Activated CD4-positive, alpha-beta memory T cell treated with anti-CD3 and anti-CD28 coated beads for 36 hours (primary cell): Measurements from ENCODE around the gene TEX35. TPM values are rescaled to one million over a fixed set of nuclear protein-coding genes. Genes with fewer than 3 reads are reported as not detected.

Source experiments
- CTCF ChIA-PET: fragments of 350-600 bp; sonication (Branson Sonifier 250); formaldehyde crosslinking; loops from one replicate; lab custom pipeline; 2021; ENCODE audit warnings: antibody characterized with exemption, inconsistent platforms; lab: Charles Lee
- POLR2A ChIA-PET: fragments of 350-600 bp; sonication (Branson Sonifier 250); formaldehyde crosslinking; loops from one replicate; lab custom pipeline; 2021; ENCODE audit warnings: antibody characterized with exemption; lab: Charles Lee
- DNase-seq: peaks from one replicate; pipeline ENCODE4 v3.0.0-alpha.2; 2020
- H3K27ac Mint-ChIP-seq: one replicate; pipeline ENCODE4 v1.8.0; 2021; ENCODE audit warnings: mixed read lengths
- H3K27me3 Mint-ChIP-seq: one replicate; pipeline ENCODE4 v1.8.0; 2021; ENCODE audit warnings: mixed read lengths
- H3K36me3 Mint-ChIP-seq: one replicate; pipeline ENCODE4 v1.8.0; 2021; ENCODE audit warnings: mixed read lengths
- H3K4me1 Mint-ChIP-seq: one replicate; pipeline ENCODE4 v1.8.0; 2021; ENCODE audit warnings: low read depth, mixed read lengths
- H3K4me3 Mint-ChIP-seq: one replicate; pipeline ENCODE4 v1.8.0; 2021; ENCODE audit warnings: mild to moderate bottlenecking, mixed read lengths
- H3K9me3 Mint-ChIP-seq: one replicate; pipeline ENCODE4 v1.8.0; 2021; ENCODE audit warnings: mixed read lengths
- intact Hi-C: fragments of 100-400 bp; cut with micrococcal nuclease; formaldehyde crosslinking; loops from one replicate; pipeline ENCODE4 v1.15.1; 2023
- total RNA-seq, 2 experiments: library from RNA; stranded (reverse); gene quantifications; one replicate each; pipeline ENCODE4 v1.2.3, GENCODE V29; 2021

TEX35 gene
- total RNA-seq, 2 experiments from 2014 or later, result not detected

DNA sequence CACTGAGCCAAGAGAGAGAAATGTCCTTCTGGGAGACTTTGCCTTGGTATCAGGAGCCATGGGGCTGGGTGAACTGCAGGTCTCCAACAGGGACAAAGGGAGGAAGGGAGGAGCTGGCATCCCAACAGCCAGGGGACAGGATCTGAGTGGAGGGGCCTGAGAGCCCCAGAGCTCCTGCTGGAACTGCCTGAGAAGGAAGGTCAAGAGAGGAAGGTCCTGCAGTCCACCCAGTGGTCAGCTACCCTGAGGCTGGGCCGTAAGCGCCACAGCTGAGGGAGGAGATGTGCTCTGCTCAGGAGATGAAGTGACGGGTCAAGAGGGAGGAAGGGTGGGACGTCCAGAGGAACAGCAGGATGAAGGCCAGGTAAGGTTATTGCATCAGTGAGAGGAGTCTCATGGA lies 8.6 kb upstream of the TEX35 start:
- CTCF ChIA-PET, result interaction anchor here (6.7 kb wide), 1 partner anchor 193 kb away, joined by 48 read pairs; no protein-coding TSS in a partner anchor
- Mint-ChIP-seq H3K4me3 (no peak overlapping the region), H3K4me1 (no peaks in the 10 kb centered on the region), H3K9me3 (no peaks in the 10 kb centered on the region), H3K36me3 (no peaks in the 10 kb centered on the region), H3K27me3 (peaks cover 6% of the 10 kb centered on the region), H3K27ac (no peak overlapping the region)
- intact Hi-C loops, result no loop called here
- no peak for DNase-seq
- POLR2A ChIA-PET, result no interaction called here

- no peaks in the 10 kb centered on the region for H3K4me1 Mint-ChIP-seq
- peaks cover 6% of the 10 kb centered on the region for H3K27me3 Mint-ChIP-seq
- intact Hi-C loops, result no loop called here
- H3K36me3 Mint-ChIP-seq, result no peaks in the 10 kb centered on the region
- no peak for DNase-seq
- ChIA-PET POLR2A (no interaction called here), CTCF (interaction anchor here (1.7 to 6.7 kb wide), 2 partner anchors 26 to 195 kb away, joined by 3 to 48 read pairs; no protein-coding TSS in a partner anchor)
- H3K4me3 Mint-ChIP-seq, result no peak overlapping the region
- H3K9me3 Mint-ChIP-seq, result no peaks in the 10 kb centered on the region
- no peak overlapping the region for H3K27ac Mint-ChIP-seq
These were observed 6.7 kb upstream of the TEX35 start for GRCh38 chr1:178506177-178506576.

DNA sequence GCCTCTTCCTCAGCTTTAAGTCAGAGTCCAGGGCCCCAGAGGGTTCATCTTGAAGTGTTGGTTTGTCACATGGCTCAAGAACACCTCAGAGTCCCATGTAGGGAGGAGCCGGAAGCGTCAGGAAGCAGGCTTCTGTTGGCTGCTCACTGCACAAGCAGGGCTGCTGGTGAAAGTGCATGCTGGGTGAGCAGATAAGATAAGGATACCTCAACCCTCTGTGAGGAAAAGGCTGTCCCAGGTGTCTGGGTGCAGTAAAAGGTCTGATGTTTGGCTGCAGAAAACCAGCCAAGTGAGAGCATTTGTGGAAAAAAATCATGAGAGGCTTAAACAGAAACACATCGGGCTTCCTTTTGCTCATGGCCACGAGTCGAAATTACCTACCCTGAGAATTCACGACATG lies 6.2 kb upstream of the TEX35 start:
- H3K36me3 Mint-ChIP-seq, result no peaks in the 10 kb centered on the region
- H3K4me1 Mint-ChIP-seq, result no peaks in the 10 kb centered on the region
- ChIA-PET CTCF (no interaction called here), POLR2A (no interaction called here)
- no peaks in the 10 kb centered on the region for H3K9me3 Mint-ChIP-seq
- H3K27ac Mint-ChIP-seq, result no peak overlapping the region
- intact Hi-C loops, result no loop called here
- H3K4me3 Mint-ChIP-seq, result no peak overlapping the region
- H3K27me3 Mint-ChIP-seq, result peaks cover 3% of the 10 kb centered on the region
- no peak for DNase-seq

GRCh38 chr1:178509414-178510007 lies 3.4 kb upstream of the TEX35 start:
- no peak for DNase-seq
- Mint-ChIP-seq H3K27me3 (no peaks in the 10 kb centered on the region), H3K36me3 (no peaks in the 10 kb centered on the region), H3K4me1 (no peaks in the 10 kb centered on the region), H3K9me3 (no peaks in the 10 kb centered on the region), H3K4me3 (no peak overlapping the region), H3K27ac (no peak overlapping the region)
- CTCF ChIA-PET, result no interaction called here
- intact Hi-C loops, result no loop called here
- POLR2A ChIA-PET, result no interaction called here

DNA sequence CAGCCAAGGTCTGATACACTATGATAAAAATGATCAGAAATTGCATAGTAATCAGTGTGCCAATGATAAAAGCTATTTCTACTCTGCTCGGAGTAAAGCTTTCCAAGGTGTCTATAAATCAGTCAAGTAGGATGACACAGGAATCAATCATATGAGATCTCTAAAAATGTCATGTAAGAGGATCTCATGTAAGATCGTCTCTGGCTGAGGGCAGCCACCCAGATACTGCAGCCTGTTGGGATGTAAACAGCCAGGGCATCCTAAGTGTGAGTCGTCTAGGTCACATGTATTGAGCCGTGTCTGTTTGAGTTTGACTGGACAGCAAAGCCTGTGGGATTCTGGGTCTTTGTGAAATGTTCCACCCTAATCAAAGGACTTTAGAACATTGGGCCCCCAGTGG lies 2.8 kb upstream of the TEX35 start:
- Mint-ChIP-seq H3K27me3 (no peaks in the 10 kb centered on the region), H3K4me1 (no peaks in the 10 kb centered on the region), H3K27ac (no peak overlapping the region), H3K4me3 (no peak overlapping the region), H3K36me3 (no peaks in the 10 kb centered on the region), H3K9me3 (no peaks in the 10 kb centered on the region)
- ChIA-PET CTCF (no interaction called here), POLR2A (no interaction called here)
- DNase-seq, result no peak
- intact Hi-C loops, result no loop called here

DNA sequence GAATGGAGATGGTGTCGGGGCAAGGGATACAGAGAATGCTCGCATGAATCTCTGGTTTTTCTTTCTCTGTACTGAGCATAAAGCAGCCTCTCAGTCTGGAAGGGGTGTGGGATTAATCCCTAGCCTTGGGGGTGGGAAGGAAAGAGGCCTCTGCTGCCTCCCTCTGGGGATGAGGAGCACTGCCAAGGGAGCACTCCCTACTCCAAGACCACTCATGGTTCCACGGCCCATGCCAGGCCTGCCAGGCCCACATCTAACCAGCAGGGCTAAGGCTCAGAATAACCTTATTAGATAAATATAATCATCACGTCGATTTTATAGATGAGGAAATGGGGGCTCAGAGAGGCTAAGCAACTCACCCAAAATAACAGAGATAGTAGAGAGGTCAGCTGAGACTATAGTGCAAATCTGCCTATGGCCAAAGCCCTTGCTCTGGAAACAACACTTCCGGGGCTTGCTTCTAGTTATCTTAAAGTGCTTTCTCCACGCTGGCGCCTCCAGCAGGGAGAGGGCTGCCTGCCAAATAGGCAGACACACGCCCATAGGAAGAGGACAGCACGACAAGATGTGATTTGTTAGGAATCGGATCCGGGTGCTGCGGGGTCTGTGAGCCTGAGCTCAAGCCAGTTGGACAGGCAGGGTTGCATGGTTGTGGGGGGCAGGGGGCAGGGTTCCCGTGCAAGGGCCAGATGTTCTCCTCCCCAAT lies 522 bp downstream of the TEX35 start:
- ChIA-PET CTCF (interaction anchor here (2.2 kb wide), 1 partner anchor 203 kb away, joined by 7 read pairs; no protein-coding TSS in a partner anchor), POLR2A (no interaction called here)
- intact Hi-C loops, result no loop called here

GRCh38 chr1:178516110-178516509 lies 3.2 kb downstream of the TEX35 start:
- POLR2A ChIA-PET, result no interaction called here
- no peak overlapping the region for H3K4me3 Mint-ChIP-seq

More for the DNA sequence above, 522 bp downstream of the TEX35 start:
- H3K27me3 Mint-ChIP-seq, result no peaks in the 10 kb centered on the region
- no peak overlapping the region for H3K4me3 Mint-ChIP-seq
- DNase-seq, result no peak
- no peaks in the 10 kb centered on the region for H3K36me3 Mint-ChIP-seq
- no peaks in the 10 kb centered on the region for H3K9me3 Mint-ChIP-seq
- no peak overlapping the region for H3K27ac Mint-ChIP-seq
- H3K4me1 Mint-ChIP-seq, result no peaks in the 10 kb centered on the region

DNA sequence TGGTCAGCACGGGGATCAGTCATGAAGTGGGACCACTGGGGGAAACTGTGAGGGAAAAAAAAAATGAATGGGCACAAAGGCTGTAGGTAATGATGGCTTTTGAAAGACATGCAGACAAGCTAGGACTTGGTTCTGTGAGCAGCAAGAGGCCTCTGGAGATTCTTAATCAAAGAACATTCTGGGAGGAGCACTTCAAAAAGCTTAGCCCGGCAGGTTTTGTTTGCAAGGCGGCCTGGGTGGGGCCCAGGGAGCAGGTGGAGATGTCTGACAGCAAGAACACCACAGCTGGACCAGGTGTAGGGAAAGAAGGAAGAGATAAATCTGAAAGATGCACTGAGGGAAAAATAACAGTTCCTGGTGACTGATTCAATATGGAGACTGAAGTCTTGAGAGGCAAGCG lies 6.0 kb downstream of the TEX35 start:
- intact Hi-C loops, result no loop called here
- ChIA-PET CTCF (interaction anchor here (1.1 kb wide), 1 partner anchor 13 kb away, joined by 3 read pairs; no protein-coding TSS in a partner anchor), POLR2A (no interaction called here)
- no peaks in the 10 kb centered on the region for H3K36me3 Mint-ChIP-seq
- no peak overlapping the region for H3K4me3 Mint-ChIP-seq
- H3K27ac Mint-ChIP-seq, result no peak overlapping the region
- H3K9me3 Mint-ChIP-seq, result no peaks in the 10 kb centered on the region
- no peak for DNase-seq
- H3K27me3 Mint-ChIP-seq, result no peaks in the 10 kb centered on the region
- H3K4me1 Mint-ChIP-seq, result no peaks in the 10 kb centered on the region

More at GRCh38 chr1:178516110-178516509, 3.2 kb downstream of the TEX35 start:
- H3K27me3 Mint-ChIP-seq, result no peaks in the 10 kb centered on the region
- no peak overlapping the region for H3K27ac Mint-ChIP-seq
- no peaks in the 10 kb centered on the region for H3K4me1 Mint-ChIP-seq
- DNase-seq, result no peak
- intact Hi-C loops, result no loop called here
- H3K36me3 Mint-ChIP-seq, result no peaks in the 10 kb centered on the region
- CTCF ChIA-PET, result interaction anchor here (2.7 kb wide), 1 partner anchor 16 kb away, joined by 9 read pairs; no protein-coding TSS in a partner anchor
- no peaks in the 10 kb centered on the region for H3K9me3 Mint-ChIP-seq

DNA sequence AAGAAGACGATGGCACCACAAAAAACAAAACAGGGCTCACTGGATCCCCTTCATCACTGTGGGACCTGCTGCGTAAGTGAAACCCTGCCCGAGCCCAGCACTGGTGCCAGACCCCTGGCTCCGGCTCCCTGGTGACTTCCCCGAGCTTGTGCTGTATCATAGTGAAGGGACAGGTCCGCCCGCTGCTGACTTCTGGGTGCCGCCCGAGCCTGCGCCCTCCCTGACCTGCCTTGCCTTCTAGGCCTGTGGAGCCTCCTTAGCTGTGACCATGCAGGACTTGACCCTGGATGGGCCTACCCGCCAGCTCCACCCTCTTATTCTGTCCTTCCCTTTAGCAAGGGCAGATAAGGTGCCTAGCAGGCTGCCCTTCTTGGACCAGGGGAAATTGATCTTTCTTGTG lies 7.9 kb downstream of the TEX35 start:
- ChIA-PET CTCF (interaction anchor here (0.7 kb wide), 1 partner anchor 11 kb away, joined by 3 read pairs; no protein-coding TSS in a partner anchor), POLR2A (no interaction called here)
- Mint-ChIP-seq H3K4me3 (no peak overlapping the region), H3K27me3 (no peaks in the 10 kb centered on the region), H3K4me1 (no peaks in the 10 kb centered on the region), H3K27ac (no peak overlapping the region), H3K9me3 (no peaks in the 10 kb centered on the region), H3K36me3 (no peaks in the 10 kb centered on the region)
- no peak for DNase-seq
- intact Hi-C loops, result no loop called here

GRCh38 chr1:178521241-178521640 lies 8.3 kb downstream of the TEX35 start:
- Mint-ChIP-seq H3K4me3 (no peak overlapping the region), H3K36me3 (no peaks in the 10 kb centered on the region), H3K4me1 (no peaks in the 10 kb centered on the region), H3K9me3 (no peaks in the 10 kb centered on the region), H3K27me3 (no peaks in the 10 kb centered on the region), H3K27ac (no peak overlapping the region)
- intact Hi-C loops, result no loop called here
- POLR2A ChIA-PET, result no interaction called here
- DNase-seq, result no peak
- CTCF ChIA-PET, result no interaction called here

DNA sequence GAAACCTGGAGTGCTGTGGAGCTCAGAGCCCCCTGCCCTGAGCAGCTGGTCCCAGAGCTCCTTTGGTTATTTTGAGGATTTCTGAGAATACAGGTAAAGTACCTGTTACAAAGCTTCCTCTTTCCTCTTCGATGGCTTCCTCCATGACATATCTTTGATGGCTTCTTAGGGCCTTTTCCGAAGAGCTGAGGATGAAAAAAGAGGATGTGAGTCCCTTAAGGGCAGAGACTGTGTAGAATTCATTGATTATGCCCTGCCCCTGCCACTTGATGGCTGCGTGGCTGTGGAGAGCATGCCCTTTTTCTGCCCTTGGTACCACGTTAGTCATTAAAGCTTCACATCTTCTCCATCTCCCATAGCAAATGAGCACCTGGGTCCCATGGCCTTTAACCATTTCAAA lies 14.2 kb downstream of the TEX35 start:
- no peak for DNase-seq
- ChIA-PET POLR2A (no interaction called here), CTCF (interaction anchor here (8.1 kb wide), 1 partner anchor 476 kb away, joined by 50 read pairs; no protein-coding TSS in a partner anchor)
- no peaks in the 10 kb centered on the region for H3K36me3 Mint-ChIP-seq
- H3K9me3 Mint-ChIP-seq, result no peaks in the 10 kb centered on the region
- intact Hi-C loops, result no loop called here
- H3K27me3 Mint-ChIP-seq, result no peaks in the 10 kb centered on the region
- H3K4me3 Mint-ChIP-seq, result no peak overlapping the region
- no peaks in the 10 kb centered on the region for H3K4me1 Mint-ChIP-seq
- no peak overlapping the region for H3K27ac Mint-ChIP-seq

GRCh38 chr1:178528228-178528952 lies 15.5 kb downstream of the TEX35 start:
- Mint-ChIP-seq H3K4me3 (no peak overlapping the region), H3K27ac (no peak overlapping the region), H3K4me1 (no peaks in the 10 kb centered on the region), H3K9me3 (no peaks in the 10 kb centered on the region), H3K27me3 (no peaks in the 10 kb centered on the region), H3K36me3 (no peaks in the 10 kb centered on the region)
- CTCF ChIA-PET, result interaction anchor here (0.8 to 8.1 kb wide), 3 partner anchors 14 to 475 kb away, joined by 3 to 50 read pairs (median 4); no protein-coding TSS in a partner anchor
- POLR2A ChIA-PET, result no interaction called here
- intact Hi-C loops, result no loop called here
- DNase-seq, result no peak
